GM12878 (cell line): ENCODE measurements around the gene HIRIP3. TPM values are rescaled to one million over a fixed set of nuclear protein-coding genes. Genes with fewer than 3 reads are reported as not detected.

Source experiments
- ATAC-seq: fragments of 200-7000 bp; cut with Tn5 transposase; 3 replicates; pipeline ENCODE4 v1.9.1; 2020; ENCODE audit warnings: mild to moderate bottlenecking, moderate library complexity
- BruUV-seq: library from RNA; stranded (reverse); fragments of 400-500 nt; replicated peaks from 2 replicates; lab custom pipeline; 2021; lab: Mats Ljungman, UMichigan
- CTCF ChIA-PET: fragments of 300-600 bp; sonication (Branson Sonifier 250); formaldehyde crosslinking; extraction: SDS; loops from one replicate; lab custom pipeline; 2021; ENCODE audit warnings: inconsistent platforms; lab: Yijun Ruan, JAX
- POLR2A ChIA-PET: fragments of 350-600 bp; formaldehyde crosslinking; extraction: SDS; loops from one replicate; lab custom pipeline; 2021; ENCODE audit warnings: inconsistent platforms; lab: Charles Lee
- RAD21 ChIA-PET: fragments of 300-600 bp; sonication (Branson Sonifier 250); formaldehyde crosslinking; loops from one replicate; lab custom pipeline; 2023; ENCODE audit warnings: antibody characterized with exemption; ENCODE audit not compliant: unreplicated experiment; lab: Charles Lee
- SMC1A ChIA-PET: fragments of 300-600 bp; sonication (Branson Sonifier 250); formaldehyde crosslinking; loops from one replicate; lab custom pipeline; 2023; ENCODE audit not compliant: unreplicated experiment, uncharacterized antibody; lab: Charles Lee
- DNase-seq: peaks from one replicate; pipeline ENCODE4 v3.0.0-alpha.2; 2011; ENCODE audit warnings: low read depth, low spot score
- FAIRE-seq: peaks from 3 replicates; lab custom pipeline; 2011; peaks lifted over from hg19 to GRCh38; lab: Jason Lieb, UNC
- H2AFZ ChIP-seq: 2 replicates; pipeline ENCODE4 v1.6.0; 2011; ENCODE audit warnings: low read depth, low read length, control low read depth; ENCODE audit not compliant: control insufficient read depth
- H3K27ac ChIP-seq: 2 replicates; pipeline ENCODE4 v1.5.1; 2011; ENCODE audit warnings: control low read depth; ENCODE audit not compliant: control insufficient read depth, insufficient read depth
- H3K27me3 ChIP-seq, 2 experiments: replicated peaks in 1 of 2; 2 replicates each; pipeline versions ENCODE4 v1.6.0 to v1.6.1; 2011; ENCODE audit warnings: low read length in 1 of 2; ENCODE audit not compliant: control insufficient read depth in 2 of 2, insufficient read depth in 2 of 2
- H3K36me3 ChIP-seq, 2 experiments: 2 replicates each; pipeline ENCODE4 v1.5.1; 2011; ENCODE audit warnings: low read length in 1 of 2; ENCODE audit not compliant: control insufficient read depth in 2 of 2, insufficient read depth in 2 of 2
- H3K4me1 ChIP-seq: 2 replicates; pipeline ENCODE4 v1.6.1; 2011; ENCODE audit warnings: mild to moderate bottlenecking, low read length, moderate library complexity, mixed read lengths; ENCODE audit not compliant: control insufficient read depth, insufficient read depth
- H3K4me2 ChIP-seq: 2 replicates; pipeline ENCODE4 v1.6.0; 2011; ENCODE audit warnings: control low read depth; ENCODE audit not compliant: control insufficient read depth, insufficient read depth
- H3K4me3 ChIP-seq: fragments of 200-600 bp; sonication (generic); 2 replicates; pipeline ENCODE4 v1.5.1; 2016
- H3K79me2 ChIP-seq: 2 replicates; pipeline ENCODE4 v1.6.0; 2011; ENCODE audit warnings: low read length; ENCODE audit not compliant: control insufficient read depth, insufficient read depth
- H3K9ac ChIP-seq: 2 replicates; pipeline ENCODE4 v1.8.0; 2011; ENCODE audit warnings: low read length, control low read depth, mixed read lengths; ENCODE audit not compliant: control insufficient read depth, insufficient read depth
- H3K9me3 ChIP-seq: replicated peaks from 3 replicates; pipeline ENCODE4 v1.5.1; 2011; ENCODE audit warnings: mild to moderate bottlenecking, low read length; ENCODE audit not compliant: control insufficient read depth, insufficient read depth
- H4K20me1 ChIP-seq: 2 replicates; pipeline ENCODE4 v1.6.0; 2011; ENCODE audit not compliant: control insufficient read depth, insufficient read depth
- ATF3 ChIP-seq: IDR thresholded peaks from 2 replicates; pipeline ENCODE4 v1.6.1; 2011; ENCODE audit warnings: low read depth, mild to moderate bottlenecking, low read length, moderate library complexity, borderline replicate concordance; ENCODE audit errors: extremely low read depth
- CREB1 ChIP-seq: IDR thresholded peaks from 2 replicates; pipeline ENCODE4 v1.6.1; 2012; ENCODE audit warnings: low read depth, mild to moderate bottlenecking, inconsistent platforms
- FOXM1 ChIP-seq: IDR thresholded peaks from 2 replicates; pipeline ENCODE4 v1.6.1; 2012; ENCODE audit warnings: low read depth, mild to moderate bottlenecking, inconsistent platforms, low read length, moderate library complexity
- IKZF1 ChIP-seq: fragments of 450-650 bp; conservative IDR thresholded peaks from 2 replicates; pipeline ENCODE4 v1.6.1; 2017; ENCODE audit warnings: antibody characterized with exemption, mild to moderate bottlenecking
- MEF2B ChIP-seq: fragments of 450-650 bp; IDR thresholded peaks from 2 replicates; pipeline ENCODE4 v1.6.1; 2018; ENCODE audit warnings: mild to moderate bottlenecking, moderate library complexity; ENCODE audit not compliant: partially characterized antibody, poor library complexity, severe bottlenecking
- NFXL1 ChIP-seq: fragments of 450-650 bp; IDR thresholded peaks from 2 replicates; pipeline ENCODE4 v1.6.1; 2017; ENCODE audit warnings: antibody characterized with exemption, mild to moderate bottlenecking, borderline replicate concordance
- PML ChIP-seq: IDR thresholded peaks from 2 replicates; pipeline ENCODE4 v1.6.1; 2012; ENCODE audit warnings: low read length, inconsistent platforms
- RAD21 ChIP-seq: IDR thresholded peaks from 2 replicates; pipeline ENCODE4 v1.6.1; 2011; ENCODE audit warnings: mild to moderate bottlenecking, low read depth, low read length, moderate library complexity; ENCODE audit not compliant: insufficient read depth
- RB1 ChIP-seq: fragments of 450-650 bp; formaldehyde crosslinking; IDR thresholded peaks from 2 replicates; pipeline ENCODE4 v1.6.1; 2017; ENCODE audit warnings: mild to moderate bottlenecking, borderline replicate concordance
- SMARCA5 ChIP-seq: fragments of 450-650 bp; IDR thresholded peaks from 2 replicates; pipeline ENCODE4 v1.6.1; 2017; ENCODE audit warnings: mild to moderate bottlenecking
- SREBF1 ChIP-seq: IDR thresholded peaks from 2 replicates; pipeline ENCODE4 v1.6.1; 2012; ENCODE audit warnings: mild to moderate bottlenecking, low read length
- STAT3 ChIP-seq: IDR thresholded peaks from 2 replicates; pipeline ENCODE4 v1.6.1; 2011; ENCODE audit warnings: low read depth, low read length, improper control_type of control experiment
- TARDBP ChIP-seq: IDR thresholded peaks from 2 replicates; pipeline ENCODE4 v1.6.1; 2016; ENCODE audit warnings: borderline replicate concordance
- ZNF274 ChIP-seq: IDR thresholded peaks from one replicate; pipeline ENCODE4 v1.8.0; 2011; ENCODE audit not compliant: insufficient read length, insufficient read depth
- WGBS: methylation state at CpG from one replicate; pipeline ENCODE4 v1.1.6; 2016; ENCODE audit warnings: low lambda C conversion rate; ENCODE audit not compliant: insufficient replicate concordance, insufficient coverage; ENCODE audit errors: missing lambda C conversion rate; 5-methylcytosine and 5-hydroxymethylcytosine counted together
- in situ Hi-C: fragments of 300-500 bp; cut with MboI; formaldehyde crosslinking; loops from 9 replicates; pipeline ENCODE4 v1.14.3; 2018; ENCODE audit warnings: mixed read lengths
- intact Hi-C: fragments of 100-400 bp; cut with micrococcal nuclease; formaldehyde crosslinking; loops from one replicate; pipeline ENCODE4 v1.14.2; 2022; ENCODE audit not compliant: unreplicated experiment
- polyA plus RNA-seq, 11 experiments: library from polyadenylated mRNA; depleted of rRNA in 4 of 11; unstranded in 6 of 11; stranded (reverse) in 5 of 11; fragments of >200 nt; fragmentation: Nextera tagmentation in 4 of 11; fragmentation: Illumina TruSeq in 1 of 11; extraction: Ambion mirVana in 4 of 11; extraction: Trizol in 1 of 11; gene quantifications; 1 replicate in 1 of 11; 2 replicates in 10 of 11; pipeline versions ENCODE4 v1.2.1 to v1.2.3, GENCODE V29; 2011 to 2016; ENCODE audit warnings: inconsistent platforms in 2 of 11, missing spikeins in 2 of 11, low read depth in 1 of 11
- total RNA-seq, 4 experiments: library from RNA; depleted of rRNA in 3 of 4; stranded (reverse); fragments of >200 nt in 3 of 4; fragmentation: Illumina TruSeq in 1 of 4; extraction: Trizol in 1 of 4; gene quantifications; 2 replicates each; pipeline versions ENCODE4 v1.2.1 to v1.2.3, GENCODE V29; 2013 to 2021
- TF ChIP-seq, protein P1 (sequence below): fragments of 150-350 bp; IDR thresholded peaks from 2 replicates; pipeline ENCODE4 v1.6.1; 2016; ENCODE audit warnings: low read depth, low read length
- TF ChIP-seq, protein P2 (sequence below): IDR thresholded peaks from 2 replicates; pipeline ENCODE4 v1.6.1; 2012; ENCODE audit warnings: low read depth, low read length, improper control_type of control experiment
- TF ChIP-seq, protein P3 (sequence below): fragments of 450-650 bp; IDR thresholded peaks from 2 replicates; pipeline ENCODE4 v1.6.1; 2017; ENCODE audit warnings: antibody characterized with exemption, mild to moderate bottlenecking, moderate library complexity

HIRIP3 gene
- total and polyA plus RNA-seq, 10 of the 15 experiments (the other 5 are each of a cell fraction or from before 2014, with no cell fraction given) = 4.1 to 43.5 (median 23.9) TPM

DNA sequence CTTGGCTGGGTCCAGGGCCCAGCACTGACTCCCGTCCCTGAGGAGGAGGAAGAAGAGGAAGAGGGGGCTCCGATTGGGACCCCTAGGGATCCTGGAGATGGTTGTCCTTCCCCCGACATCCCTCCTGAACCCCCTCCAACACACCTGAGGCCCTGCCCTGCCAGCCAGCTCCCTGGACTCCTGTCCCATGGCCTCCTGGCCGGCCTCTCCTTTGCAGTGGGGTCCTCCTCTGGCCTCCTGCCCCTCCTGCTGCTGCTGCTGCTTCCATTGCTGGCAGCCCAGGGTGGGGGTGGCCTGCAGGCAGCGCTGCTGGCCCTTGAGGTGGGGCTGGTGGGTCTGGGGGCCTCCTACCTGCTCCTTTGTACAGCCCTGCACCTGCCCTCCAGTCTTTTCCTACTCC, 8.5 kb downstream of the HIRIP3 start (continued):
- no peak for TF ChIP-seq IKZF1
- no peak for TF ChIP-seq NFXL1
- no peak for TF ChIP-seq FOXM1
- no peak for TF ChIP-seq PML
- TF ChIP-seq RB1 = no peak
- TF ChIP-seq CREB1 = no peak
- no peak for TF ChIP-seq RAD21
- TF ChIP-seq SMARCA5 = no peak
- TF ChIP-seq, protein P1, sequence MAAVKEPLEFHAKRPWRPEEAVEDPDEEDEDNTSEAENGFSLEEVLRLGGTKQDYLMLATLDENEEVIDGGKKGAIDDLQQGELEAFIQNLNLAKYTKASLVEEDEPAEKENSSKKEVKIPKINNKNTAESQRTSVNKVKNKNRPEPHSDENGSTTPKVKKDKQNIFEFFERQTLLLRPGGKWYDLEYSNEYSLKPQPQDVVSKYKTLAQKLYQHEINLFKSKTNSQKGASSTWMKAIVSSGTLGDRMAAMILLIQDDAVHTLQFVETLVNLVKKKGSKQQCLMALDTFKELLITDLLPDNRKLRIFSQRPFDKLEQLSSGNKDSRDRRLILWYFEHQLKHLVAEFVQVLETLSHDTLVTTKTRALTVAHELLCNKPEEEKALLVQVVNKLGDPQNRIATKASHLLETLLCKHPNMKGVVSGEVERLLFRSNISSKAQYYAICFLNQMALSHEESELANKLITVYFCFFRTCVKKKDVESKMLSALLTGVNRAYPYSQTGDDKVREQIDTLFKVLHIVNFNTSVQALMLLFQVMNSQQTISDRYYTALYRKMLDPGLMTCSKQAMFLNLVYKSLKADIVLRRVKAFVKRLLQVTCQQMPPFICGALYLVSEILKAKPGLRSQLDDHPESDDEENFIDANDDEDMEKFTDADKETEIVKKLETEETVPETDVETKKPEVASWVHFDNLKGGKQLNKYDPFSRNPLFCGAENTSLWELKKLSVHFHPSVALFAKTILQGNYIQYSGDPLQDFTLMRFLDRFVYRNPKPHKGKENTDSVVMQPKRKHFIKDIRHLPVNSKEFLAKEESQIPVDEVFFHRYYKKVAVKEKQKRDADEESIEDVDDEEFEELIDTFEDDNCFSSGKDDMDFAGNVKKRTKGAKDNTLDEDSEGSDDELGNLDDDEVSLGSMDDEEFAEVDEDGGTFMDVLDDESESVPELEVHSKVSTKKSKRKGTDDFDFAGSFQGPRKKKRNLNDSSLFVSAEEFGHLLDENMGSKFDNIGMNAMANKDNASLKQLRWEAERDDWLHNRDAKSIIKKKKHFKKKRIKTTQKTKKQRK = no peak
- no peak for TF ChIP-seq MEF2B

GRCh38 chr16:29986231-29986630, 9.2 kb downstream of the HIRIP3 start:
- BruUV-seq = no TSS peak
- CTCF ChIA-PET = no interaction called here
- ATAC-seq (no peak), FAIRE-seq (no peak), DNase-seq (no peak)
- peaks cover 18 to 45% of the 10 kb centered on the region in 2 experiments for H3K36me3 ChIP-seq
- no peaks in the 10 kb centered on the region for H3K9me3 ChIP-seq
- no peak overlapping the region for H2AFZ ChIP-seq
- no peak overlapping the region for H3K4me2 ChIP-seq
- H3K27ac ChIP-seq = no peak overlapping the region
- WGBS = over 99% methylated on average over 20 of the region's 20 CpGs
- SMC1A ChIA-PET = interaction anchor here (1.0 kb wide), 1 partner anchor 10 kb away, joined by 3 read pairs; no protein-coding TSS in a partner anchor
- in situ Hi-C loops = no loop called here
- H3K9ac ChIP-seq = no peak overlapping the region
- H3K4me1 ChIP-seq = no peaks in the 10 kb centered on the region
- intact Hi-C loops = no loop called here
- RAD21 ChIA-PET = interaction anchor here (1.0 kb wide), 1 partner anchor 8 kb away, joined by 3 read pairs; no protein-coding TSS in a partner anchor
- POLR2A ChIA-PET = interaction anchor here (1.1 to 1.4 kb wide), 2 partner anchors 10 to 13 kb away, joined by 3 read pairs; partner anchors contain the start of gene TAOK2
- H3K27me3 ChIP-seq = no peaks in the 10 kb centered on the region
- H3K79me2 ChIP-seq = no peaks in the 10 kb centered on the region
- no peak overlapping the region for H3K4me3 ChIP-seq
- no peaks in the 10 kb centered on the region for H4K20me1 ChIP-seq
- TF ChIP-seq ATF3 (no peak), TARDBP (no peak), ZNF274 (no peak), SREBF1 (no peak), STAT3 (no peak)
- TF ChIP-seq, protein P2, sequence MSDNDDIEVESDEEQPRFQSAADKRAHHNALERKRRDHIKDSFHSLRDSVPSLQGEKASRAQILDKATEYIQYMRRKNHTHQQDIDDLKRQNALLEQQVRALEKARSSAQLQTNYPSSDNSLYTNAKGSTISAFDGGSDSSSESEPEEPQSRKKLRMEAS = no peak
- TF ChIP-seq, protein P3, sequence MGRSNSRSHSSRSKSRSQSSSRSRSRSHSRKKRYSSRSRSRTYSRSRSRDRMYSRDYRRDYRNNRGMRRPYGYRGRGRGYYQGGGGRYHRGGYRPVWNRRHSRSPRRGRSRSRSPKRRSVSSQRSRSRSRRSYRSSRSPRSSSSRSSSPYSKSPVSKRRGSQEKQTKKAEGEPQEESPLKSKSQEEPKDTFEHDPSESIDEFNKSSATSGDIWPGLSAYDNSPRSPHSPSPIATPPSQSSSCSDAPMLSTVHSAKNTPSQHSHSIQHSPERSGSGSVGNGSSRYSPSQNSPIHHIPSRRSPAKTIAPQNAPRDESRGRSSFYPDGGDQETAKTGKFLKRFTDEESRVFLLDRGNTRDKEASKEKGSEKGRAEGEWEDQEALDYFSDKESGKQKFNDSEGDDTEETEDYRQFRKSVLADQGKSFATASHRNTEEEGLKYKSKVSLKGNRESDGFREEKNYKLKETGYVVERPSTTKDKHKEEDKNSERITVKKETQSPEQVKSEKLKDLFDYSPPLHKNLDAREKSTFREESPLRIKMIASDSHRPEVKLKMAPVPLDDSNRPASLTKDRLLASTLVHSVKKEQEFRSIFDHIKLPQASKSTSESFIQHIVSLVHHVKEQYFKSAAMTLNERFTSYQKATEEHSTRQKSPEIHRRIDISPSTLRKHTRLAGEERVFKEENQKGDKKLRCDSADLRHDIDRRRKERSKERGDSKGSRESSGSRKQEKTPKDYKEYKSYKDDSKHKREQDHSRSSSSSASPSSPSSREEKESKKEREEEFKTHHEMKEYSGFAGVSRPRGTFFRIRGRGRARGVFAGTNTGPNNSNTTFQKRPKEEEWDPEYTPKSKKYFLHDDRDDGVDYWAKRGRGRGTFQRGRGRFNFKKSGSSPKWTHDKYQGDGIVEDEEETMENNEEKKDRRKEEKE = no peak
